HepG2 (cell line): Measurements from ENCODE around the gene CFAP100. TPM values are rescaled to one million over a fixed set of nuclear protein-coding genes. Genes with fewer than 3 reads are reported as not detected.

Experiments used
- ATAC-seq: fragments of 200-7000 bp; cut with Tn5 transposase; 3 replicates; pipeline ENCODE4 v1.9.1; 2020; ENCODE audit warnings: mild to moderate bottlenecking, moderate library complexity
- BruUV-seq: library from RNA; stranded (reverse); fragments of 400-500 nt; replicated peaks from 2 replicates; lab custom pipeline; 2021; lab: Mats Ljungman, UMichigan
- CTCF ChIA-PET: fragments of 300-600 bp; formaldehyde crosslinking; extraction: SDS; loops from one replicate; lab custom pipeline; 2021; ENCODE audit warnings: low total read pairs, inconsistent platforms, low intra/inter-chr PET ratio; lab: Yijun Ruan, JAX
- POLR2A ChIA-PET: fragments of 350-600 bp; sonication (Branson Sonifier 250); formaldehyde crosslinking; loops from one replicate; lab custom pipeline; 2020; ENCODE audit warnings: antibody characterized with exemption, inconsistent platforms; lab: Yijun Ruan, JAX
- DNase-seq: peaks from one replicate; pipeline ENCODE4 v3.0.0-alpha.2; 2015; ENCODE audit warnings: low spot score
- FAIRE-seq: peaks from 3 replicates; lab custom pipeline; 2011; peaks lifted over from hg19 to GRCh38; lab: Jason Lieb, UNC
- H2AFZ ChIP-seq: one replicate; pipeline ENCODE4 v1.6.1; 2011; ENCODE audit warnings: low read length, inconsistent platforms
- H3K27ac ChIP-seq: fragments of 300-600 bp; 3 replicates; pipeline ENCODE4 v1.8.0; 2011; ENCODE audit warnings: mixed run types, mild to moderate bottlenecking, mixed read lengths, low read length, inconsistent platforms; ENCODE audit not compliant: insufficient read depth; ENCODE audit errors: extremely low read length
- H3K27me3 ChIP-seq, 2 experiments: fragments of 200-600 bp in 1 of 2; 2 replicates in 1 of 2; 3 replicates in 1 of 2; pipeline versions ENCODE4 v1.6.0 to v1.8.0; 2011; ENCODE audit warnings: low read length in 2 of 2, mild to moderate bottlenecking in 2 of 2, moderate library complexity in 2 of 2, inconsistent platforms in 1 of 2; ENCODE audit not compliant: insufficient read depth in 2 of 2, control insufficient read depth in 1 of 2
- H3K36me3 ChIP-seq, 2 experiments: fragments of 200-600 bp in 1 of 2; replicated peaks in 1 of 2; 2 replicates in 1 of 2; 3 replicates in 1 of 2; pipeline versions ENCODE4 v1.5.1 to v1.8.0; 2011; ENCODE audit warnings: low read length in 2 of 2, inconsistent platforms in 1 of 2; ENCODE audit not compliant: insufficient read depth in 2 of 2, control insufficient read depth in 1 of 2
- H3K4me1 ChIP-seq: 2 replicates; pipeline ENCODE4 v1.5.1; 2012; ENCODE audit warnings: low read length, inconsistent platforms; ENCODE audit not compliant: insufficient read depth
- H3K4me2 ChIP-seq: 2 replicates; pipeline ENCODE4 v1.6.0; 2011; ENCODE audit warnings: low read depth, low read length, inconsistent platforms
- H3K4me3 ChIP-seq, 3 experiments: fragments of 200-600 bp in 1 of 3; sonication (generic), shearing (Covaris generic) in 1 of 3; replicated peaks in 1 of 3; 2 replicates each; pipeline ENCODE4 v1.5.1; 2011 to 2016; ENCODE audit warnings: low read length in 3 of 3, inconsistent platforms in 2 of 3, low read depth in 2 of 3, mild to moderate bottlenecking in 2 of 3, control low read depth in 1 of 3, mixed read lengths in 1 of 3; ENCODE audit not compliant: insufficient read depth in 1 of 3
- H3K79me2 ChIP-seq: one replicate; pipeline ENCODE4 v1.6.1; 2011; ENCODE audit warnings: low read length, inconsistent platforms; ENCODE audit not compliant: insufficient read depth
- H3K9ac ChIP-seq: 2 replicates; pipeline ENCODE4 v1.6.0; 2011; ENCODE audit warnings: mild to moderate bottlenecking, low read depth, low read length, inconsistent platforms; ENCODE audit not compliant: insufficient read depth
- H3K9me3 ChIP-seq: 2 replicates; pipeline ENCODE4 v1.5.1; 2012; ENCODE audit warnings: mild to moderate bottlenecking, low read length
- H4K20me1 ChIP-seq: 2 replicates; pipeline ENCODE4 v1.6.0; 2011; ENCODE audit warnings: inconsistent platforms, mild to moderate bottlenecking, low read length, moderate library complexity; ENCODE audit not compliant: insufficient read depth
- ATRX ChIP-seq: sonication (generic); formaldehyde crosslinking; IDR thresholded peaks from 2 replicates; pipeline ENCODE4 v1.4.0; 2020; ENCODE audit warnings: missing genetic modification reagents, borderline replicate concordance
- JARID2 ChIP-seq: sonication (generic); formaldehyde crosslinking; IDR thresholded peaks from 2 replicates; pipeline ENCODE4 v1.8.1; 2023; ENCODE audit warnings: missing genetic modification reagents, inconsistent platforms; ENCODE audit not compliant: insufficient replicate concordance
- MED13 ChIP-seq: sonication (generic); formaldehyde crosslinking; IDR thresholded peaks from 2 replicates; pipeline ENCODE4 v1.5.0; 2020; ENCODE audit warnings: missing genetic modification reagents
- RFX3 ChIP-seq: IDR thresholded peaks from 2 replicates; pipeline ENCODE4 v1.6.1; 2016; ENCODE audit warnings: missing biosample characterization, missing genetic modification reagents
- ZNF12 ChIP-seq: sonication (generic); formaldehyde crosslinking; IDR thresholded peaks from 2 replicates; pipeline ENCODE4 v1.5.0; 2020; ENCODE audit warnings: missing genetic modification reagents
- ZNF446 ChIP-seq: sonication (generic); formaldehyde crosslinking; IDR thresholded peaks from 2 replicates; pipeline ENCODE4 v1.5.0; 2020; ENCODE audit warnings: mild to moderate bottlenecking, missing genetic modification reagents
- ZNF546 ChIP-seq: sonication (generic); formaldehyde crosslinking; conservative IDR thresholded peaks from 2 replicates; pipeline ENCODE4 v1.8.1; 2023; ENCODE audit warnings: mild to moderate bottlenecking, missing genetic modification reagents
- ZNF674 ChIP-seq: sonication (generic); formaldehyde crosslinking; IDR thresholded peaks from 2 replicates; pipeline ENCODE4 v1.5.0; 2020; ENCODE audit warnings: low read depth, mild to moderate bottlenecking, missing genetic modification reagents
- WGBS: methylation state at CpG from one replicate; pipeline ENCODE4 v1.1.6; 2017; ENCODE audit warnings: low lambda C conversion rate; 5-methylcytosine and 5-hydroxymethylcytosine counted together
- in situ Hi-C: cut with HindIII; loops from 2 replicates; pipeline ENCODE4 v1.10.0; 2017; ENCODE audit warnings: low pct_unique_long_range_greater_than_20kb; ENCODE audit not compliant: extremely low pct_ligation_motif_present
- intact Hi-C: fragments of 100-400 bp; cut with micrococcal nuclease; formaldehyde crosslinking; loops from one replicate; pipeline ENCODE4 v1.10.0; 2022; ENCODE audit not compliant: unreplicated experiment
- polyA plus RNA-seq, 8 experiments: library from polyadenylated mRNA; depleted of rRNA in 3 of 8; stranded (reverse) in 7 of 8; unstranded in 1 of 8; fragments of >200 nt; fragmentation: Illumina TruSeq in 4 of 8; extraction: Trizol in 4 of 8; gene quantifications; 2 replicates each; pipeline versions ENCODE4 v1.2.1 to v1.2.3, GENCODE V29; 2011 to 2016; ENCODE audit warnings: low read depth in 4 of 8, missing spikeins in 1 of 8, mixed read lengths in 1 of 8; ENCODE audit not compliant: insufficient read depth in 1 of 8
- total RNA-seq, 5 experiments: library from RNA; depleted of rRNA; stranded (reverse); fragments of >200 nt; fragmentation: Illumina TruSeq; extraction: Trizol; gene quantifications; 2 replicates each; pipeline ENCODE4 v1.2.3, GENCODE V29; 2016; ENCODE audit warnings: low read depth in 1 of 5
- TF ChIP-seq, protein P1 (sequence below): sonication (generic); formaldehyde crosslinking; IDR thresholded peaks from 2 replicates; pipeline ENCODE4 v1.5.0; 2020; ENCODE audit warnings: missing genetic modification reagents

Gene CFAP100
- total and polyA plus RNA-seq, 2 of the 13 experiments (the other 11 are each of a cell fraction or from before 2014, with no cell fraction given) = 0.32 TPM; not detected in 1

DNA sequence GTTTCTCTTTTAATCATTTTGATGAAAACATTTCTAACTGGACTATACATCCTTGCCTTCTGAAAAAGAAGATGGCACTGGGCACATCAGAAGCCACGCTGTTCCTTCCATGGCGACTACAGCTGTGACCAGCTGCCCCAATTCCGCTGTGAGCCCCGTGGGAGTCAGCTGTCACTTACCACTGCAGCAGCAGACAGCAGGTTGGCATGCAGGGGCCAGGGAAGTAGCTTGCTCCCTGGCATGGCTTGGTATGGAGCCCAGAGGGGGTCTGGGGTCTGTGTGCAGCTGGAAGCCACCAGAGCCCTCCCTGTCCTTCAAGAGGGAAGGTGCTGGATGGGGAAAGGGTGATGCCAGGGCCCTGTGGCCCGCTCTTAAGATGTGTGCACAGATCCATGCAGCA lies 85.5 kb downstream of the CFAP100 start:
- no peaks in the 10 kb centered on the region; a peak in 1 of 5 replicates for H3K27me3 ChIP-seq
- H3K4me1 ChIP-seq = peaks cover 87% of the 10 kb centered on the region
- ATAC-seq = no peak
- no peaks in the 10 kb centered on the region for H4K20me1 ChIP-seq
- H3K9me3 ChIP-seq = no peaks in the 10 kb centered on the region
- POLR2A ChIA-PET = no interaction called here
- BruUV-seq = no TSS peak
- DNase-seq = no peak
- intact Hi-C loops (loop anchor here (5.0 kb wide), 1 partner anchor 37 kb away; the partner anchor contains the start of gene UROC1), in situ Hi-C loops (no loop called here)
- no peak overlapping the region for H3K9ac ChIP-seq
- no peaks in the 10 kb centered on the region for H3K36me3 ChIP-seq
- no peak overlapping the region for H3K4me3 ChIP-seq
- 68% methylated on average over 5 of the region's 5 CpGs for WGBS
- H3K27ac ChIP-seq = no peak overlapping the region
- no peak for FAIRE-seq
- no peaks in the 10 kb centered on the region for H3K79me2 ChIP-seq
- no peak overlapping the region for H3K4me2 ChIP-seq
- no peak overlapping the region for H2AFZ ChIP-seq
- CTCF ChIA-PET = no interaction called here
- TF ChIP-seq ZNF446 (CRISPR knock-in tag) (no peak), ZNF674 (CRISPR knock-in tag) (no peak), MED13 (no peak), ATRX (CRISPR knock-in tag) (no peak), ZNF12 (CRISPR knock-in tag) (no peak), ZNF546 (no peak), JARID2 (no peak), RFX3 (CRISPR knock-in tag) (no peak)
- TF ChIP-seq, protein P1, sequence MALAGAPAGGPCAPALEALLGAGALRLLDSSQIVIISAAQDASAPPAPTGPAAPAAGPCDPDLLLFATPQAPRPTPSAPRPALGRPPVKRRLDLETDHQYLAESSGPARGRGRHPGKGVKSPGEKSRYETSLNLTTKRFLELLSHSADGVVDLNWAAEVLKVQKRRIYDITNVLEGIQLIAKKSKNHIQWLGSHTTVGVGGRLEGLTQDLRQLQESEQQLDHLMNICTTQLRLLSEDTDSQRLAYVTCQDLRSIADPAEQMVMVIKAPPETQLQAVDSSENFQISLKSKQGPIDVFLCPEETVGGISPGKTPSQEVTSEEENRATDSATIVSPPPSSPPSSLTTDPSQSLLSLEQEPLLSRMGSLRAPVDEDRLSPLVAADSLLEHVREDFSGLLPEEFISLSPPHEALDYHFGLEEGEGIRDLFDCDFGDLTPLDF (CRISPR knock-in tag) = no peak
